SJSA1 (cell line): ENCODE data around the gene DST. TPM values are rescaled to one million over a fixed set of nuclear protein-coding genes. Genes with fewer than 3 reads are reported as not detected.

ENCODE experiments used
- DNase-seq, 2 experiments: peaks; one replicate each; pipeline ENCODE4 v3.0.0-alpha.2; 2015 to 2020; ENCODE audit warnings: low spot score in 2 of 2, low read depth in 1 of 2
- H3K27ac ChIP-seq: fragments of 250-450 bp; sonication (Bioruptor Pico); 2 replicates; pipeline ENCODE4 v1.5.1; 2020; ENCODE audit warnings: mild to moderate bottlenecking, moderate library complexity
- H3K27me3 ChIP-seq: fragments of 250-450 bp; sonication (Bioruptor Pico); replicated peaks from 2 replicates; pipeline ENCODE4 v1.5.1; 2020; ENCODE audit warnings: mild to moderate bottlenecking, moderate library complexity
- H3K36me3 ChIP-seq: fragments of 250-450 bp; sonication (Bioruptor Pico); 2 replicates; pipeline ENCODE4 v1.5.1; 2020; ENCODE audit warnings: mild to moderate bottlenecking
- H3K4me1 ChIP-seq: fragments of 250-450 bp; sonication (Bioruptor Pico); replicated peaks from 2 replicates; pipeline ENCODE4 v1.6.1; 2021; ENCODE audit warnings: mild to moderate bottlenecking
- H3K4me3 ChIP-seq: fragments of 250-450 bp; sonication (Bioruptor Pico); 2 replicates; pipeline ENCODE4 v1.5.1; 2020; ENCODE audit warnings: mild to moderate bottlenecking
- H3K9me3 ChIP-seq: fragments of 250-450 bp; sonication (Bioruptor Pico); replicated peaks from 2 replicates; pipeline ENCODE4 v1.5.1; 2020; ENCODE audit warnings: mild to moderate bottlenecking
- total RNA-seq: library from RNA; depleted of rRNA; stranded (reverse); fragments of >200 nt; shearing (Covaris generic); gene quantifications from 2 replicates; pipeline ENCODE4 v1.2.3, GENCODE V29; 2014

Gene DST
- total RNA-seq, 1 experiment from 2014 or later = 160 TPM

DNA sequence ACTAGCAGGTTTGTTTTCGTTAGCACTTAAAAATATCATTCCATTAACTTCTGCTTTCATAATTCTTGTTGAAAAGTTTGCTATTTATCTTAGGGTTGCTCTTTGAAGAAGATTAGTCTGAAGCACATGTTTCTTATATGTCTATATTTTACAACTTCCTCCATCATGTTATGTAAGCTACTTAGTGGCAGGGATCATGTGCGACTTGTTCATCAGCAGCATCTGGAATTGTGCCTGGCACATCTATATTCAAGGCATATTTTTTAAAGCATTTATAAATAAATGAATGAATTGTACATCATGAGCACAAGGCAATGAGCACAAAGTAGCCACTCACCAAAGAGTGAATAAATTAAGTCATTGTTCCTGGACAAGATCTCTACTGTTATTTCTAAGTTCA lies 208.1 kb downstream of the DST start:
- DNase-seq = no peak
- no peaks in the 10 kb centered on the region for H3K9me3 ChIP-seq
- H3K4me1 ChIP-seq = no peaks in the 10 kb centered on the region
- H3K4me3 ChIP-seq = no peak overlapping the region
- no peaks in the 10 kb centered on the region for H3K36me3 ChIP-seq
- H3K27ac ChIP-seq = no peak overlapping the region
- no peaks in the 10 kb centered on the region for H3K27me3 ChIP-seq

DNA sequence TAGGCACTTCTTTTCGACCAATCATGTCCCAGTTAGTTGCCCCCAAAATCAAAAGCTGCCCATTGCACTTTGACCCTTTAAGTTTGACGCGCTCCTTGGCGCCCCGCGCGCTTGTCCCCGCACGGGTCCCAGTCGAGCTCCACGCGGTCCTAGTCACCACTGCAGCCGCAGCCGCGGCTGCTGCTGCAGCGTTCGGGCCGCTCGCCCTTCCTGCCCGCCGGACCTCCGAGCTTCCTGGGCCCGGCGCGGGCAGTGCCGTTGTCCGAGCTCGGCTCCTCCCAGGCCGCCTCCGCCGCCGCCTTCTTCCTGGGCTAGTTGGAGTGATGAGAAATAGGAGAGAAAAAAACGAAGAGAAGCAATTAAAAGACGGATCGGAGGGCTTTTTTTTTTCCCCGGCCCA lies 209.6 kb downstream of the DST start:
- H3K27me3 ChIP-seq = no peaks in the 10 kb centered on the region
- H3K27ac ChIP-seq = no peak overlapping the region
- H3K4me1 ChIP-seq = no peaks in the 10 kb centered on the region
- DNase-seq = no peak
- no peaks in the 10 kb centered on the region for H3K36me3 ChIP-seq
- no peaks in the 10 kb centered on the region for H3K9me3 ChIP-seq
- H3K4me3 ChIP-seq = no peak overlapping the region

DNA sequence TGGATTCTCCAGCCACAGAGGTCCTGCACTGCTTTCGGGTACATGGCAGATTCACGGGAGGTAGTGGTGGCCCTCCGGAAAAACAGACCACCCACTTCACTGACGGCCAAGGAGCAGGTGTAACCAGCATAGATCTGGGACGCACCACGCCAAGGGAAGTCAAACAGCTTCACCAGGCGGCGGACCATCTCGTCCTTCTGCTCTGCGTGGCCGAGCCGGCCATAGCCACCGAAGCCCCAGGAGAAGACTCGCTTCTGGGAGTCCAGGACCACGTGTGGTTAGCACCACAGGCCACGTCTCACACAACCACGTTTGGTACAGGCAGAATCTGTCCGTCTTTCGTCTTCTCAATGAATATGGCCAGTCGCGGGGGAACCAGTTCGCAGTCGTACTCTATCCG lies 210.5 kb downstream of the DST start:
- Histone ChIP-seq H3K27ac (no peak overlapping the region), H3K9me3 (no peaks in the 10 kb centered on the region), H3K36me3 (no peaks in the 10 kb centered on the region), H3K4me3 (no peak overlapping the region), H3K27me3 (no peaks in the 10 kb centered on the region), H3K4me1 (no peaks in the 10 kb centered on the region)
- DNase-seq = no peak

DNA sequence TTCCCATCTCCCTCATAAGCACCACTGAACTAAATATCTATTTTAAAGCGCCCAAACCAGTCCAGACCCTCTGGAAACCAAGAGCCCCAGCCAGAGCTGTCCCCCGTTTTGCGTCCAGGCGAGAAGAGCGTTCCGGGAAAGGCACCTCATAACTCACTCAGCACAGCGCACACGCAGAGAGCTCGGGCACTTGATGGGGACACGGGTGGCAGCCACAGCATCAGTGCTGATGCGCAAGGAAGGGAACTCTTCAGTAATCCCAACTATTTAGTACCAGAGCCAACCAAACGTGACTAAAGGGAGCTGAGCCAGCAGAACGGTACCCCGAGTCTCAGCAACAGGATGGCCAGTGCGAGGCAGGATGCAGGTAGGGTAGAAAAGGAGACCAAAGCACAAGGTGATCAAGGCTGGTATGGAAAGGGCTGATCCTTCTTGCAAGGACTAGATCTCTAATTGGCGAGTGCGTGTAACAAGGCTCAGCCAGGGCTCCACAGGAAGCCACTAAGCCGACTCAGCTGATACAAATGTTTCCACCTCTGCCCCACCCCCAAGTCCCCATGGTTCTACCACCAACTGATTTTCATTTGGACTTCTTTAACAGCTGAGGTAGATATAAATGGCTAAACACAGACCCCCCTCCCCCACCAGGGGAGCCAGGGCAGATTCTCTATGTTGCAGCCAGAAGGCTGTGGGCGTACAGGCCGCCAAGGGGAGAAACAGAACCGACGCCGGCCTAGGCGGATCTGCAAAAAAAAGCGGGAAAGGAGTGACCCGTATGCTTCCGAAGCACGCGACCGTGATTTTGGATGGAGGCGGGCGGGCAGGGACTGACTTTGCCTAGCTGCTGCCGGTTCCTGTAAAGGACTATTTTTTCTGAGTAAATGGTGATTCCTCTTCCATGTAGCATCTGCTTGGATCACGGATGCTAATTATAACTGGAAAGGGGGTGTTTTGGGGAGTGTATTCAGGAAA lies 211.8 kb downstream of the DST start:
- Histone ChIP-seq H3K27ac (no peak overlapping the region), H3K9me3 (no peaks in the 10 kb centered on the region), H3K27me3 (no peaks in the 10 kb centered on the region), H3K4me3 (no peak overlapping the region), H3K4me1 (no peaks in the 10 kb centered on the region), H3K36me3 (no peaks in the 10 kb centered on the region)
- DNase-seq = no peak

DNA sequence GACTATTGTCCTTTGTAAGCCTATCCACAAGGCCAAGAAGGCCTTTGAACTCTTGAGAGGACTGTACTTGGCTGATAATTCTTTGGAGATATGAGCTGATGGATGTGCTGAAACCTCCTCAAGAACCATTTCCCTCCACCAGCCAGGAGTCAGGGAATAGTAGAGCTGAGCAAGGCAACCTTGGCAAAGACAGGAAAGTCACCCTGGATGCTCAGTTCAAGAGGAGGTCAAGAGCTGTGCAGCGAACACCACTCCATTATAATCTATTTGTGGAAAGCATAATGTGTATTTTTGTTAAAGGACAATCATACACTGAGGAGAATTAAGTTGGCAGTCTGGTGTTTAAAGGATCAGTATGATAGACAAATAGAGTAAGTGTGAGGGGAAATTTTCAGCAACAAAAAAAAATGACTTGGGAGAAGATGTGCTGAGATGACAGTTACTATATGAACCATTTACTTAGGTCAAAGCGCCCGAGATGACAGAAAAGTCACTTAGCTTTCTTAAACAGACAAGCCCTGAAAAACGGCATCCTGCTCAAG lies 218.1 kb downstream of the DST start:
- no peak overlapping the region for H3K27ac ChIP-seq
- H3K4me3 ChIP-seq = no peak overlapping the region
- no peaks in the 10 kb centered on the region for H3K36me3 ChIP-seq
- no peaks in the 10 kb centered on the region; the same call in none of the 2 replicates for H3K27me3 ChIP-seq
- no peaks in the 10 kb centered on the region; the same call in 1 of the 2 replicates for H3K4me1 ChIP-seq
- no peak for DNase-seq
- H3K9me3 ChIP-seq = no peaks in the 10 kb centered on the region

DNA sequence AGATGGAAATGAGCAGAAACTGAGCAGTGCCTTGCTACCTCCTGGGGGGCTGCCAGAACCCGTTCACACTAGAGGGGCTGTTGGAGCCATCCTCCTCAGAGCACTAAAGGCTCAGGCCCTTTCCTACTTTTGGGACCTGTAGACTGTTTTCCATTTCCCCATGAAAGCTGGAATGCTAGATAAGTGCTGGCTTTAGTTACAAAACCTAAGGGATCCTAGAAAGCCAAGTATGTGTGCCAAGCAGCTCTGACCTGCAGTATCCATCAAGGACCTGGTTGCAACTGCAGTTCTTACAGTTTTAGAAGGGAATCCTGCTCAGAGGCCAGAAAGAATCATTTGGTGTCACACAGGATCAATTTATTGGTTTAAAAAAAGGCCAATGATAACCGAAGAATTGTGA lies 218.6 kb downstream of the DST start:
- Histone ChIP-seq H3K4me1 (no peaks in the 10 kb centered on the region; the same call in 1 of the 2 replicates), H3K4me3 (no peak overlapping the region), H3K27me3 (no peaks in the 10 kb centered on the region; the same call in none of the 2 replicates), H3K36me3 (no peaks in the 10 kb centered on the region), H3K27ac (no peak overlapping the region), H3K9me3 (no peaks in the 10 kb centered on the region)
- no peak for DNase-seq

DNA sequence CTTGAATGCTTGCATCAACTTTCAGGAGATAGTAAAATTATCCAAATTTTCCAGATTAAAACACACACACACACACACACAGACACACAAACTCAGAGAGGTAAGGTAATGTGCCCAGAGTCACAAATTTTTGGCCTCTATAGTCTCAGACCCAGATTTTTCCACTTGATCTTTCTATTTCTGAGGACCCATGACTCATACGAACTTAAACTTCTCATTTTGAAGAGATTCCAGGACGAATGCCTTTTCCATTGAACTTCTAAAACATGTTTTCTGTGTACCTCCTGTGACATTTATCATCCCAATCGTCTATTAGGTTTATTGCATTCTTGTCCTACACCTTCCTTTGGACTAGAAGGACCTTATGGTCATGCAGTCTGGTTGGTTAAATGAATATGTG lies 222.4 kb downstream of the DST start:
- DNase-seq = no peak
- no peaks in the 10 kb centered on the region; the same call in 1 of the 2 replicates for H3K4me1 ChIP-seq
- no peak overlapping the region for H3K27ac ChIP-seq
- H3K4me3 ChIP-seq = no peak overlapping the region
- H3K36me3 ChIP-seq = no peaks in the 10 kb centered on the region
- no peaks in the 10 kb centered on the region for H3K9me3 ChIP-seq
- H3K27me3 ChIP-seq = no peaks in the 10 kb centered on the region; the same call in none of the 2 replicates

DNA sequence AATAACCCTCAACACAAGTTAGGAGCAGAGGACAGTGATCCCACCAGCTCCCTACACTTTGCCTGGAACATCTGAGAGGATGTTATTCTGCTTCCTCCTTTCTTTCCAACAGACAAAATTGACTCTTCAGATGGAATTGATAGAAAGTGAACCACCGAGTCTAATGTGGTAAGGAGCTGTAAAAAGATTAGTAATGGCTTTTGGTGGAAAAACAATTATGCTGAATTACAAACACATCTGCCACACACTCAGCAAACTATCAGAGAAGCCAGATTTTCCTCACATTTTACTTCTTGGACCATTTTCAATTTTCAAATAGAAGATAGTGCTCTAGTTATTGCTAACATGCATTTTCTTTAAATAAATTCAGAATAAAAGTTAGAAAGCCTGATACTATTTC lies 223.5 kb downstream of the DST start:
- no peaks in the 10 kb centered on the region; the same call in none of the 2 replicates for H3K27me3 ChIP-seq
- no peaks in the 10 kb centered on the region for H3K9me3 ChIP-seq

DNA sequence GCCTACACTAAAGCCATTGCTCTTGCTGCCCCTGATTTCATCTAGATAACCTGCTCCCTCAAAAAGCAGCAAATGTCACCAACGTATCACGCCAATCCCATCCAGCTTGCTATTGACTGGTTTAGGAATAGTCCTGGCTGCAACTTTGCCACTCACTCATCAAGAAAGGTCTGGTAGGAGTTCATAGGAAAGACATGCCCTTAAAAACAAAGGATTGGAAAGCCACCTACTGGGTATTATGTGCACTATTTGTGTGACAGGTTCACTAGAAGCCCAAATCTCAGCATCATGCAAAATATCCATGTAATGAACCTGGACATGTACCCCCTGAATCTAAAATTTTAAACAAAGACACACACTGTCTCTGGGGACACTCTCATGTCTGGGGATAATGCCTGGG lies 224.9 kb downstream of the DST start:
- no peaks in the 10 kb centered on the region for H3K9me3 ChIP-seq
- H3K36me3 ChIP-seq = no peaks in the 10 kb centered on the region
- DNase-seq = no peak
- H3K27ac ChIP-seq = no peak overlapping the region
- H3K27me3 ChIP-seq = no peaks in the 10 kb centered on the region; the same call in none of the 2 replicates
- H3K4me3 ChIP-seq = no peak overlapping the region
- no peaks in the 10 kb centered on the region; the same call in 1 of the 2 replicates for H3K4me1 ChIP-seq

More for the DNA sequence above, 223.5 kb downstream of the DST start:
- no peak for DNase-seq
- Histone ChIP-seq H3K4me3 (no peak overlapping the region), H3K27ac (no peak overlapping the region), H3K4me1 (no peaks in the 10 kb centered on the region; the same call in 1 of the 2 replicates), H3K36me3 (no peaks in the 10 kb centered on the region)

DNA sequence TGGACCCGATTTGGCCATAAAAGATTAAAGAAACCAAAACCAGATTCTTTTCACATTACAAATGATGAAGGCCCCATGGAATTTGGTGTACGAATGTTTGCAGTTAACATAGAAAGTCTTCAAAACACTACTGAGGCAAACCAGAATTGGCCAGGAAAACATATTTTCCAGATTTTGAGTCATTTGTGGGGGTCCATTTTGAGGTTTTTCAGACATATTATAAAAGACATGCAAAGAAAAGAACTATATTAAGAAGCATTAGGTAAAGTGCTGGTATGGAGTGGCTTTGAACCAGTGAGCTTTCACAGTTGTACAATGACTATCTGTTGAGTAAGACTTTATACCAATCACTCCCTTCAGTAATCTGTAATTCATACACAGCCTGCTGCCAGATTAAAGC lies 226.4 kb downstream of the DST start:
- Histone ChIP-seq H3K4me3 (no peak overlapping the region), H3K27ac (no peak overlapping the region)

DNA sequence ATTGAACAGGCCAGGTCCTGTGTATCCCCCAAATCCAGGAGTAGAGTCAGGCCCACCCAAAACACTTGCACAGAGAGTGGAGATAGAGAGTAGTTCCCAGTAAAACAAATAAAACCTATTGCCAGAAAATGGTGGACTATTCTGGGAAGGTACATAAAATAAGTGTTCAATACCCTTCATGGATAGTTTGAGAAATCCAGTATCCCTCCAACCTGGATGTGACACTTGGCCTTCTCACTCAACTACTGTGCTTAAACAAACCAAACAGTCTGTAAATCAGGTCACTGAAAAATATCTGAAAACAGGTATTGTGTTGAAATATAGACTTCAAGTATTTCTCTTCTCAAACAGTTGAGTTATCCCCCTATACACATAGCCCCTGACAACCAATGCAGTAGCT lies 233.7 kb downstream of the DST start:
- Histone ChIP-seq H3K4me1 (no peaks in the 10 kb centered on the region), H3K9me3 (no peaks in the 10 kb centered on the region), H3K27me3 (no peaks in the 10 kb centered on the region), H3K4me3 (no peak overlapping the region), H3K36me3 (no peaks in the 10 kb centered on the region), H3K27ac (no peak overlapping the region)
- DNase-seq = no peak

More for the DNA sequence above, 226.4 kb downstream of the DST start:
- Histone ChIP-seq H3K4me1 (no peaks in the 10 kb centered on the region; the same call in 1 of the 2 replicates), H3K9me3 (no peaks in the 10 kb centered on the region), H3K36me3 (no peaks in the 10 kb centered on the region), H3K27me3 (no peaks in the 10 kb centered on the region; the same call in 1 of the 2 replicates)
- DNase-seq = no peak
